ENCODE data around the gene DUSP6.

- TF ChIP-seq CTCF (IDR thresholded peaks at IDR 0.05) (no peak), POLR2AphosphoS5 (IDR thresholded peaks at IDR 0.05) (no peak), POLR2A (IDR thresholded peaks at IDR 0.05) (no peak)
Observed at GRCh38 chr12:89347325-89347829, 4.9 kb downstream of the DUSP6 start.

Measured in transverse colon (tissue), 4 donors.